WTC11 (cell line): ENCODE data around the gene CCHCR1. TPM values are rescaled to one million over a fixed set of nuclear protein-coding genes. Genes with fewer than 3 reads are reported as not detected.

Experiments used
- ESRRA ChIP-seq: sonication (generic); formaldehyde crosslinking; IDR thresholded peaks from 2 replicates; pipeline ENCODE4 v1.8.1; 2022; ENCODE audit warnings: mild to moderate bottlenecking, missing genetic modification reagents, borderline replicate concordance
- ETV6 ChIP-seq: sonication (generic); formaldehyde crosslinking; IDR thresholded peaks from 2 replicates; pipeline ENCODE4 v1.8.1; 2022; ENCODE audit warnings: mild to moderate bottlenecking, missing genetic modification reagents
- GRHL2 ChIP-seq: fragments of 250-450 bp; sonication (Bioruptor Pico); IDR thresholded peaks from 2 replicates; pipeline ENCODE4 v1.8.0; 2022; ENCODE audit warnings: mild to moderate bottlenecking, moderate library complexity; ENCODE audit not compliant: insufficient replicate concordance, severe bottlenecking
- HMGXB4 ChIP-seq: sonication (generic); formaldehyde crosslinking; IDR thresholded peaks from 2 replicates; pipeline ENCODE4 v1.8.1; 2023; ENCODE audit warnings: mild to moderate bottlenecking, moderate library complexity, missing genetic modification reagents
- IRF1 ChIP-seq: sonication (generic); formaldehyde crosslinking; IDR thresholded peaks from 2 replicates; pipeline ENCODE4 v1.8.0; 2023; ENCODE audit warnings: missing genetic modification reagents
- JUN ChIP-seq: sonication (generic); formaldehyde crosslinking; IDR thresholded peaks from 2 replicates; pipeline ENCODE4 v1.8.0; 2023; ENCODE audit warnings: mild to moderate bottlenecking, missing genetic modification reagents
- PRDM15 ChIP-seq: sonication (generic); formaldehyde crosslinking; IDR thresholded peaks from 2 replicates; pipeline ENCODE4 v1.8.0; 2022; ENCODE audit warnings: missing genetic modification reagents
- PREB ChIP-seq: sonication (generic); formaldehyde crosslinking; IDR thresholded peaks from 2 replicates; pipeline ENCODE4 v1.8.1; 2022; ENCODE audit warnings: mild to moderate bottlenecking, missing genetic modification reagents, moderate library complexity, borderline replicate concordance
- SMAD4 ChIP-seq: sonication (generic); formaldehyde crosslinking; IDR thresholded peaks from 2 replicates; pipeline ENCODE4 v1.8.0; 2022; ENCODE audit warnings: mild to moderate bottlenecking, missing genetic modification reagents
- SP1 ChIP-seq: sonication (generic); formaldehyde crosslinking; conservative IDR thresholded peaks from 2 replicates; pipeline ENCODE4 v1.8.1; 2022; ENCODE audit warnings: missing genetic modification reagents
- ZNF232 ChIP-seq: sonication (generic); formaldehyde crosslinking; IDR thresholded peaks from 2 replicates; pipeline ENCODE4 v1.8.0; 2022; ENCODE audit warnings: mild to moderate bottlenecking, missing genetic modification reagents
- ZNF416 ChIP-seq: fragments of 250-450 bp; sonication (Bioruptor Pico); IDR thresholded peaks from 2 replicates; pipeline ENCODE4 v1.9.0; 2021; ENCODE audit warnings: mild to moderate bottlenecking, inconsistent platforms
- ZNF671 ChIP-seq: fragments of 250-450 bp; sonication (Bioruptor Pico); IDR thresholded peaks from 2 replicates; pipeline ENCODE4 v1.8.0; 2021; ENCODE audit warnings: mild to moderate bottlenecking
- total RNA-seq: library from RNA; stranded (reverse); gene quantifications from 3 replicates; pipeline ENCODE4 v1.2.3, GENCODE V29; 2021
- TF ChIP-seq, protein P1 (sequence below): fragments of 250-450 bp; sonication (Bioruptor Pico); IDR thresholded peaks from 2 replicates; pipeline ENCODE4 v1.9.0; 2021; ENCODE audit warnings: mild to moderate bottlenecking, borderline replicate concordance
- TF ChIP-seq, protein P2 (sequence below): fragments of 250-450 bp; sonication (Bioruptor Pico); IDR thresholded peaks from 2 replicates; pipeline ENCODE4 v2.1.2; 2022; ENCODE audit warnings: mild to moderate bottlenecking, moderate library complexity
- TF ChIP-seq, protein P3 (sequence below): sonication (generic); formaldehyde crosslinking; IDR thresholded peaks from 2 replicates; pipeline ENCODE4 v1.8.1; 2023; ENCODE audit warnings: mild to moderate bottlenecking, missing genetic modification reagents, moderate library complexity
- TF ChIP-seq, protein P4 (sequence below): sonication (generic); formaldehyde crosslinking; conservative IDR thresholded peaks from 2 replicates; pipeline ENCODE4 v1.8.1; 2022; ENCODE audit warnings: mild to moderate bottlenecking, missing genetic modification reagents
- TF ChIP-seq, protein P5 (sequence below): sonication (generic); formaldehyde crosslinking; conservative IDR thresholded peaks from 2 replicates; pipeline ENCODE4 v1.8.1; 2023; ENCODE audit warnings: mild to moderate bottlenecking, low read depth, missing genetic modification reagents, moderate library complexity

Gene CCHCR1
- total RNA-seq, 1 experiment from 2014 or later, result 58.7 TPM

DNA sequence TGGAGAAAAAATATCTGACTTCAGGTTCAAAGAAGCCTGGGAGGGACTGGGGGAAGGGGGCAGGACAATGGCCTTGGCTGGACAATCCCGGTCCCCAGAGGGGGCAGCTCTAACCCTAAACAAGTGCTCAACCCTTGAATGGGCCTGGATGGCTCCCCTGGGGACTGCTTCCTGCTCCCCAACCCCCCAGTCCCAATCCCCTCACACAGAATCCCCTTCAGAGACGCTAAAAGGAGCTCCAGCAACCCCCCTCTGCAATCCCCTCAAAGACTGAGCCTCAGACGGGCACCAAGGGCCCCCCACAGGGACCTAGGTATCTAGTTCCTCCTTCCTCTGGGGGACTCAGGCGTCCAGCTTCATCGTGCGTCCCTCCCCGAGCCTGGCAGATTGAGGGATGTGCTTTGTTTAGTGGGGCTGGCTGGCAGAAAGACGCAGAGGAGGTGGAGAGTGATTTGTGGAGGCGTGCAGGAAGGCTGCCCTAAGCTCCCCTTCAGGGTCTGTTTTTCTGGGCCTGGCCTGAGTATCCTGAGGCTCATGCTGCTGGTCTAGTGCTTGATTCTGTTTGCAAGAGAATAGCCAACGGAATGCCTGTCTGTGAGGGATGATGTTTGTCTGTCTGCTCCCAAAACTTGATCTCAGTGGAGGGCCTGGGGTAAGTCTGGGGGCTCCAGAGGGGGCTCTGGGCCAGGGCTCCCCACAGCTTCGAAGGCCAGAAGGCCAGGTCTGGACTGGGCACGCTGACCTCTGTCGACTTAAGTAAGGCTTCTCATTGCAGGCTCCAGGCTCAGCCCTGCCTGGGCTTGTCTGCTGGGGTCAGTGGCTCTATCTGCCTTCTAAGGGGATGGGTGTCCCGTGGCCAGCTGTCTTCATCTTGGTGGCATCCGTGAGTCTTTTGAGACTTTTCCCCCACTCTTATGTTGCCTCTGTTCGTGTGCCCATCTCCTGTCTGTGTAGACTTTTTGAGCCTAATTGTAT, 14.6 kb upstream of the CCHCR1 start (continued):
- no peak for TF ChIP-seq PRDM15 (CRISPR knock-in tag)
- peak; percentile 76 for TF ChIP-seq SP1
- no peak for TF ChIP-seq ZNF416
- no peak for TF ChIP-seq ESRRA
- no peak for TF ChIP-seq HMGXB4 (CRISPR knock-in tag)
- TF ChIP-seq, protein P1, sequence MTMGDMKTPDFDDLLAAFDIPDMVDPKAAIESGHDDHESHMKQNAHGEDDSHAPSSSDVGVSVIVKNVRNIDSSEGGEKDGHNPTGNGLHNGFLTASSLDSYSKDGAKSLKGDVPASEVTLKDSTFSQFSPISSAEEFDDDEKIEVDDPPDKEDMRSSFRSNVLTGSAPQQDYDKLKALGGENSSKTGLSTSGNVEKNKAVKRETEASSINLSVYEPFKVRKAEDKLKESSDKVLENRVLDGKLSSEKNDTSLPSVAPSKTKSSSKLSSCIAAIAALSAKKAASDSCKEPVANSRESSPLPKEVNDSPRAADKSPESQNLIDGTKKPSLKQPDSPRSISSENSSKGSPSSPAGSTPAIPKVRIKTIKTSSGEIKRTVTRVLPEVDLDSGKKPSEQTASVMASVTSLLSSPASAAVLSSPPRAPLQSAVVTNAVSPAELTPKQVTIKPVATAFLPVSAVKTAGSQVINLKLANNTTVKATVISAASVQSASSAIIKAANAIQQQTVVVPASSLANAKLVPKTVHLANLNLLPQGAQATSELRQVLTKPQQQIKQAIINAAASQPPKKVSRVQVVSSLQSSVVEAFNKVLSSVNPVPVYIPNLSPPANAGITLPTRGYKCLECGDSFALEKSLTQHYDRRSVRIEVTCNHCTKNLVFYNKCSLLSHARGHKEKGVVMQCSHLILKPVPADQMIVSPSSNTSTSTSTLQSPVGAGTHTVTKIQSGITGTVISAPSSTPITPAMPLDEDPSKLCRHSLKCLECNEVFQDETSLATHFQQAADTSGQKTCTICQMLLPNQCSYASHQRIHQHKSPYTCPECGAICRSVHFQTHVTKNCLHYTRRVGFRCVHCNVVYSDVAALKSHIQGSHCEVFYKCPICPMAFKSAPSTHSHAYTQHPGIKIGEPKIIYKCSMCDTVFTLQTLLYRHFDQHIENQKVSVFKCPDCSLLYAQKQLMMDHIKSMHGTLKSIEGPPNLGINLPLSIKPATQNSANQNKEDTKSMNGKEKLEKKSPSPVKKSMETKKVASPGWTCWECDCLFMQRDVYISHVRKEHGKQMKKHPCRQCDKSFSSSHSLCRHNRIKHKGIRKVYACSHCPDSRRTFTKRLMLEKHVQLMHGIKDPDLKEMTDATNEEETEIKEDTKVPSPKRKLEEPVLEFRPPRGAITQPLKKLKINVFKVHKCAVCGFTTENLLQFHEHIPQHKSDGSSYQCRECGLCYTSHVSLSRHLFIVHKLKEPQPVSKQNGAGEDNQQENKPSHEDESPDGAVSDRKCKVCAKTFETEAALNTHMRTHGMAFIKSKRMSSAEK (CRISPR knock-in tag), result no peak
- TF ChIP-seq PREB (CRISPR knock-in tag), result no peak
- TF ChIP-seq ZNF232, result no peak
- TF ChIP-seq IRF1, result no peak
- TF ChIP-seq JUN (CRISPR knock-in tag), result peak; percentile 42; the same call in 1 of the 2 replicates
- TF ChIP-seq ZNF671 (CRISPR knock-in tag), result no peak
- TF ChIP-seq ETV6 (CRISPR knock-in tag), result 0 out of 2 replicates have a peak, but pooled peaks have one; percentile 20
- TF ChIP-seq GRHL2 (CRISPR knock-in tag), result no peak
- TF ChIP-seq, protein P2, sequence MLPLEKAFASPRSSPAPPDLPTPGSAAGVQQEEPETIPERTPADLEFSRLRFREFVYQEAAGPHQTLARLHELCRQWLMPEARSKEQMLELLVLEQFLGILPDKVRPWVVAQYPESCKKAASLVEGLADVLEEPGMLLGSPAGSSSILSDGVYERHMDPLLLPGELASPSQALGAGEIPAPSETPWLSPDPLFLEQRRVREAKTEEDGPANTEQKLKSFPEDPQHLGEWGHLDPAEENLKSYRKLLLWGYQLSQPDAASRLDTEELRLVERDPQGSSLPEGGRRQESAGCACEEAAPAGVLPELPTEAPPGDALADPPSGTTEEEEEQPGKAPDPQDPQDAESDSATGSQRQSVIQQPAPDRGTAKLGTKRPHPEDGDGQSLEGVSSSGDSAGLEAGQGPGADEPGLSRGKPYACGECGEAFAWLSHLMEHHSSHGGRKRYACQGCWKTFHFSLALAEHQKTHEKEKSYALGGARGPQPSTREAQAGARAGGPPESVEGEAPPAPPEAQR, result no peak
- TF ChIP-seq SMAD4, result 0 out of 2 replicates have a peak, but pooled peaks have one; percentile 63
- TF ChIP-seq, protein P3, sequence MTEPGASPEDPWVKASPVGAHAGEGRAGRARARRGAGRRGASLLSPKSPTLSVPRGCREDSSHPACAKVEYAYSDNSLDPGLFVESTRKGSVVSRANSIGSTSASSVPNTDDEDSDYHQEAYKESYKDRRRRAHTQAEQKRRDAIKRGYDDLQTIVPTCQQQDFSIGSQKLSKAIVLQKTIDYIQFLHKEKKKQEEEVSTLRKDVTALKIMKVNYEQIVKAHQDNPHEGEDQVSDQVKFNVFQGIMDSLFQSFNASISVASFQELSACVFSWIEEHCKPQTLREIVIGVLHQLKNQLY (CRISPR knock-in tag), result no peak
- TF ChIP-seq, protein P4, sequence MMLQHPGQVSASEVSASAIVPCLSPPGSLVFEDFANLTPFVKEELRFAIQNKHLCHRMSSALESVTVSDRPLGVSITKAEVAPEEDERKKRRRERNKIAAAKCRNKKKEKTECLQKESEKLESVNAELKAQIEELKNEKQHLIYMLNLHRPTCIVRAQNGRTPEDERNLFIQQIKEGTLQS, result no peak
- TF ChIP-seq, protein P5, sequence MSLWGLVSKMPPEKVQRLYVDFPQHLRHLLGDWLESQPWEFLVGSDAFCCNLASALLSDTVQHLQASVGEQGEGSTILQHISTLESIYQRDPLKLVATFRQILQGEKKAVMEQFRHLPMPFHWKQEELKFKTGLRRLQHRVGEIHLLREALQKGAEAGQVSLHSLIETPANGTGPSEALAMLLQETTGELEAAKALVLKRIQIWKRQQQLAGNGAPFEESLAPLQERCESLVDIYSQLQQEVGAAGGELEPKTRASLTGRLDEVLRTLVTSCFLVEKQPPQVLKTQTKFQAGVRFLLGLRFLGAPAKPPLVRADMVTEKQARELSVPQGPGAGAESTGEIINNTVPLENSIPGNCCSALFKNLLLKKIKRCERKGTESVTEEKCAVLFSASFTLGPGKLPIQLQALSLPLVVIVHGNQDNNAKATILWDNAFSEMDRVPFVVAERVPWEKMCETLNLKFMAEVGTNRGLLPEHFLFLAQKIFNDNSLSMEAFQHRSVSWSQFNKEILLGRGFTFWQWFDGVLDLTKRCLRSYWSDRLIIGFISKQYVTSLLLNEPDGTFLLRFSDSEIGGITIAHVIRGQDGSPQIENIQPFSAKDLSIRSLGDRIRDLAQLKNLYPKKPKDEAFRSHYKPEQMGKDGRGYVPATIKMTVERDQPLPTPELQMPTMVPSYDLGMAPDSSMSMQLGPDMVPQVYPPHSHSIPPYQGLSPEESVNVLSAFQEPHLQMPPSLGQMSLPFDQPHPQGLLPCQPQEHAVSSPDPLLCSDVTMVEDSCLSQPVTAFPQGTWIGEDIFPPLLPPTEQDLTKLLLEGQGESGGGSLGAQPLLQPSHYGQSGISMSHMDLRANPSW (CRISPR knock-in tag), result peak; percentile 76; the same call in 1 of the 2 replicates
